KOPT-K1 (cell line): ENCODE results near the gene CNNM1.

Experiments
- H3K27ac ChIP-seq: fragments of 200-600 bp; sonication (generic); 2 replicates; pipeline ENCODE4 v1.5.1; 2016; ENCODE audit warnings: antibody characterized with exemption, mild to moderate bottlenecking, low read depth, low read length; ENCODE audit not compliant: poor library complexity, severe bottlenecking
- H3K36me3 ChIP-seq: fragments of 200-600 bp; sonication (generic); 2 replicates; pipeline ENCODE4 v1.5.1; 2017; ENCODE audit warnings: antibody characterized with exemption, mild to moderate bottlenecking, low read length, moderate library complexity; ENCODE audit not compliant: insufficient read depth
- H3K9me3 ChIP-seq: fragments of 200-600 bp; sonication (generic); 2 replicates; pipeline ENCODE4 v1.5.1; 2017; ENCODE audit warnings: antibody characterized with exemption, low read length, mild to moderate bottlenecking; ENCODE audit not compliant: insufficient read depth, poor library complexity, severe bottlenecking

The CNNM1 gene

DNA sequence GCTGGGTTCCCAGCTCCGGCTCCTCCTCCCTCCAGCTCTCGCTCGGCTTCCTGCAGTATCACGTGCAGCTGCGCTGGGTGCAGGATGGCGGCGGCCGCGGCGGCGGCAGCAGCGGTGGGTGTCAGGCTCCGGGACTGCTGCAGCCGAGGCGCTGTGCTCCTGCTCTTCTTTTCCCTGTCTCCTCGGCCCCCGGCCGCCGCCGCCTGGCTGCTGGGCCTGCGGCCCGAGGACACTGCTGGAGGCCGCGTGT is at the start of gene CNNM1:
CNNM1 (plus strand) TSS at position 53 of the 250 bp plus-strand sequence; CDS start at position 85, 32 bp downstream.
- Histone ChIP-seq H3K27ac (no peak within 1 kb of the TSS), H3K36me3 (no peaks in the 10 kb centered on the region), H3K9me3 (no peaks in the 10 kb centered on the region)

DNA sequence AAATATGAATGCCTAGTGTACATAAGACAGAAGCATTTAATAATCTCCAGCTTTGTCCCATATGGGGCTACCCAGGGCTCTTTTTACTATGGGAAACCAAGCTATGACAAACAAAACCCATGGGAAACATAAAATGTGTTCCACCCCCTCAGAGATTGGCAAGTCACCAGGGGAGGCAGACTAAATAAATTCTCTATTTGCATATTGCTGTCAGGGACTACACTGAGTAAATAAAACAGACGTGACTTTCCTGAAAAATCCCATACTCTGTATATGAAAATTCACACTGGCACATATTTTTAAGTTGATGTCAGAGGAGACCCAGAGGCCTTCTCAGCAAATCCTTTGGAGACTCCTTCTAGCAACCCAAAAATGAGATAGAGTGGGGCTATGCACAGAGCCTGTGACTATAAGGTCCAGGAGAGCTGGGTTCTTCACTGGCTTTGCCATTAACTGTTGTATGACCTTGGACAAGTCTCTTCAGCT is 49.5 kb upstream of the CNNM1 start:
- Histone ChIP-seq H3K9me3 (peaks cover 11% of the 10 kb centered on the region), H3K27ac (no peak overlapping the region), H3K36me3 (no peaks in the 10 kb centered on the region)

DNA sequence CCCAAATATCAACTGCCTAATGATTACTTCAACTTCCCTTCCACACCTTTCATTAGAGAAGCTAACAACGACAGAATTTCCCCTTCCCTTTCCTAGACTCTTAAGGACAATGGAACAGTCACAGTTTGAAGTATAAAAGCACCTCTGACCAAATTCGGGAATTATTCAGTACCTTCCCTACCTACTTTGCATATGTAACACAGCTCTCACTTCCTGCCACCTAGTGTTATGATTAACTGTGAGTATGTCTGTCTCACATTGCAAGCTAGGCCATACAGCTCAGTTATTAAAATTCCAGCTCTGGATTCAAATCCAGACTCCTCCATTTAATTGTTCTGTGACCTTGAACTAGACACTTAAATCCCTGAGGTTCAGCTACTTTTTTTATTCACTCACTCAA is 48.7 kb upstream of the CNNM1 start:
- H3K36me3 ChIP-seq = no peaks in the 10 kb centered on the region
- no peak overlapping the region for H3K27ac ChIP-seq
- H3K9me3 ChIP-seq = peaks cover 11% of the 10 kb centered on the region

- no peak overlapping the region for H3K27ac ChIP-seq
- H3K36me3 ChIP-seq = no peaks in the 10 kb centered on the region
- H3K9me3 ChIP-seq = peaks cover 11% of the 10 kb centered on the region
These were observed 43.3 kb upstream of the CNNM1 start for GRCh38 chr10:99285881-99286280.

DNA sequence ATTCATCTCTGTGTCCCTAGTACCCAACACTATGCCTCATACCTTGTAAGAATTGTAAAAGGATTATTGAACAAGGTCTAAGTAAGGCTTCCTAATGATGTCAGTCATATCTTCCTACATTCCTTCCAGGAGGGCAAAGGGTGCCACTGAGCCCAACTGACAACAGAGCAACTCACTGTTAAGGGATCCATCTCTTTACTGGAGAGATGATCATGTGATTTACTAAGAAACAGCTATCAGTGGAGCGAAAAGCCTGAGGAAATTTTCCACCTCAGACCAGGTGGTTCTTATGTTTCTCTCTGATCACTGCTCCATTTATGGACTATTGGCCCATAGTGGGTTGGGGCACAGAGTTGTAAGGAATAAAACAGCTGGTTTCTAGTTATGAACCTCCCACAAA is 38.9 kb upstream of the CNNM1 start:
- Histone ChIP-seq H3K9me3 (no peaks in the 10 kb centered on the region), H3K36me3 (no peaks in the 10 kb centered on the region), H3K27ac (no peak overlapping the region)

DNA sequence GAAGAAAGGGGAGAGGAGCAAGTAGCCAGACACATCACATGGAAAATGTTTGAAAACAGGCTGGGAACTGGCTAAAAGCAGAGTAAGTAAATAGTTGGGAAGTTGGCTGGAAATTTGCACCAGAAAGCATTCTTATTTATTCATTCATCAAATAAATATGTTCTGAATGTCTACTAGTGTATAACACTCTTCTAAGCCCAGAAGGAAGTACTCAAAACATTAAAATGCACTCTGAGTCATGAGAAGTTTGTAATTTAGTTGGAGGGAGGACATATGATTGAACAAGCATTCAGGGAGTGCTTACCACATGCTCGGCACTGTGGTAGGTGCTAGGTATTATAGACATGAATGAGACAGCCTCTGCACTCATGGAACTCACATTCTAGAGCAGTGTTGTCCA is 37.0 kb upstream of the CNNM1 start:
- no peak overlapping the region for H3K27ac ChIP-seq
- H3K9me3 ChIP-seq = no peaks in the 10 kb centered on the region

GRCh38 chr10:99296605-99297004 is 32.6 kb upstream of the CNNM1 start:
- no peaks in the 10 kb centered on the region for H3K36me3 ChIP-seq
- H3K27ac ChIP-seq = no peak overlapping the region

More for the DNA sequence above, 37.0 kb upstream of the CNNM1 start:
- H3K36me3 ChIP-seq = no peaks in the 10 kb centered on the region

DNA sequence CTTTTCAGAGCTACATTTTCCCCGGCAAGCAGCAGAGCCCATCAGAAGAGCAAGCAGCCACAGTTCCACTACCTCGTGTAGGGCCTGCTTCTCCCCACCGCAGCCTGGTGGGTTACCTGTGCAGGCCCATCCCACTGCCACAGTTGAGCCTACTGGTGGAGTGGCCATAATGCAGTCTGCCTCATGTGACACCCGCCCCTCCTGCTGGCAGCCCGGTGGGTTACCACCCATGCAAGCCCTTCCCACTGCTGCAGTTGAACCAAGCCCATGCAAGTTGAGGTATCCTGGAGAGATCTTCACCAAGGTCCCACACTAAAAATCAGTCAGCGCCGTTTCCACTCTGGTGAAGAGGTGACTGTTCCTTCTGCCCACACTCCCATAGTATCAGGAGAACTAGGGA is 32.1 kb upstream of the CNNM1 start:
- no peaks in the 10 kb centered on the region for H3K36me3 ChIP-seq
- H3K27ac ChIP-seq = no peak overlapping the region
- H3K9me3 ChIP-seq = no peaks in the 10 kb centered on the region

More at GRCh38 chr10:99296605-99297004, 32.6 kb upstream of the CNNM1 start:
- H3K9me3 ChIP-seq = no peaks in the 10 kb centered on the region

- H3K9me3 ChIP-seq = peaks cover 6% of the 10 kb centered on the region
- H3K36me3 ChIP-seq = no peaks in the 10 kb centered on the region
- H3K27ac ChIP-seq = no peak overlapping the region
These were observed 25.0 kb upstream of the CNNM1 start for GRCh38 chr10:99303899-99304861.

GRCh38 chr10:99304862-99305229 is 24.3 kb upstream of the CNNM1 start:
- H3K27ac ChIP-seq = no peak overlapping the region
- no peaks in the 10 kb centered on the region for H3K36me3 ChIP-seq
- H3K9me3 ChIP-seq = peaks cover 6% of the 10 kb centered on the region

DNA sequence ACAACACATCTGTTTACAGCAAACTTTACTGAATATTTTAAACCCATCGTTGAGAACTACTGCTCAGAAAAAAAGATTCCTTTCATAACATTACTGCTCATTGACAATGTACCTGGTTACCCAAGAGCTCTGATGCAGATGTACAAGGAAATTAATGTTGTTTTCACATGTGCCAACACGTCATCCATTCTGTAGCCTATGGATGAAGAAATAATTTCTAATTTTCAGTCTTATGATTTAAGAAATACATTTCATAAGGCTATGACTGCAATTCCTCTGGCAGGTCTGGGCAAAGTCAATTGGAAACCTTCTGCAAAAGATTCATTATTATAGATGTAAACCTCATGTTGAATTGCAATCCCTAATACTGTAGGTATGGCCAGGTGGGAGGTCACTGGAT is 16.7 kb upstream of the CNNM1 start:
- no peaks in the 10 kb centered on the region for H3K36me3 ChIP-seq

DNA sequence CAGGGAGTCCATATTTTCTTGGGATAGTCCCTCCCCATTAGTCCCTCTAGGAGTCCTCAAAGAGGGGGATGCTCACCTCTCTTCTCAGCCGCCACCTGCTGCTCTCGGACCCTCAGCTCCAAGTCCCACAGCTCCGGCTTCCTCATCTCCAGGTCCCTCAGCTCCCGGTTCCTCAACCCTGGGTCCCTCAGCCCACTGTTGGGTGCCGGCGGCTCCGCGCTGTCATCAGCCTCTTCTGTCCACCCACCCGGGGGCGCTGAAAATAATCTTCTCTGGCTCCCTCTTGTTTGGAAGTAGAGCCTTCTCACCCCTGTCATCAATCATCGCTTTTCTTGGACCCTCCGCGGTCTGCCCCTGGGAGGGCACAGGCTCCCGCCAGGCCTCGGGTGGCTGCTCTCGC is 13.3 kb upstream of the CNNM1 start:
- Histone ChIP-seq H3K27ac (no peak overlapping the region), H3K36me3 (no peaks in the 10 kb centered on the region), H3K9me3 (no peaks in the 10 kb centered on the region)

More for the DNA sequence above, 16.7 kb upstream of the CNNM1 start:
- Histone ChIP-seq H3K9me3 (peaks cover 6% of the 10 kb centered on the region), H3K27ac (no peak overlapping the region)

GRCh38 chr10:99316374-99316773 is 12.8 kb upstream of the CNNM1 start:
- H3K36me3 ChIP-seq = no peaks in the 10 kb centered on the region
- H3K9me3 ChIP-seq = no peaks in the 10 kb centered on the region
- H3K27ac ChIP-seq = no peak overlapping the region

- no peaks in the 10 kb centered on the region for H3K9me3 ChIP-seq
- no peaks in the 10 kb centered on the region for H3K36me3 ChIP-seq
These were observed 11.1 kb upstream of the CNNM1 start for GRCh38 chr10:99318048-99318447.

DNA sequence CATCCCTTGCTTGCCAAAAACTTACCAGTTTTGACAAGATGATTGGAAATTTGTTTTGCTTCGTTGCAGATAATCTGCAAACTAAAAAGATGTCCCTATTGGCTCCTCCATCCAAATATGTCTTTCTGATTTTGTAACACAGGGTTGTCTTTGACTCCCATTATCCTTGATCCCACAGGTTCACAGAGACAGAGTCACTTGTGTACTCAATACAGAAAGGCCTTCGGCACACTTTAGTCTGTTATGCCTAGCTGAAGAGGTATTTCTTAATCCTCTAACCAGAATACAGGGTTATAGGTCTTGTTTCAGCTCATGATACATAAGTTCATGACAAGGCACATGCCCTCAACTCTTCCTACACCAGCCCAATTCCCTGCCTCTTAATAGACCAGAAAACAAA is 10.7 kb upstream of the CNNM1 start:
- Histone ChIP-seq H3K9me3 (no peaks in the 10 kb centered on the region), H3K36me3 (no peaks in the 10 kb centered on the region), H3K27ac (no peak overlapping the region)

More at GRCh38 chr10:99318048-99318447, 11.1 kb upstream of the CNNM1 start:
- H3K27ac ChIP-seq = no peak overlapping the region

- Histone ChIP-seq H3K9me3 (no peaks in the 10 kb centered on the region), H3K27ac (no peak overlapping the region)
These were observed 3.9 kb upstream of the CNNM1 start for GRCh38 chr10:99325281-99325680.

More at GRCh38 chr10:99325281-99325680, 3.9 kb upstream of the CNNM1 start:
- H3K36me3 ChIP-seq = no peaks in the 10 kb centered on the region
